ENCODE results near the gene CD82.

Gene CD82

GRCh38 chr11:44621784-44622183, 56.3 kb downstream of the CD82 start:
- DNase-seq = no peak

- no peak for DNase-seq
Observed at GRCh38 chr11:44622190-44622650, 56.8 kb downstream of the CD82 start.

GRCh38 chr11:44622721-44623258, 57.3 kb downstream of the CD82 start:
- DNase-seq = no peak

GRCh38 chr11:44623341-44623730, 57.9 kb downstream of the CD82 start:
- no peak for DNase-seq

- DNase-seq = no peak
Observed at GRCh38 chr11:44623731-44624491, 58.4 kb downstream of the CD82 start.

- no peak for DNase-seq
Observed at GRCh38 chr11:44624761-44625221, 59.3 kb downstream of the CD82 start.

GRCh38 chr11:44625759-44626523, 60.5 kb downstream of the CD82 start:
- DNase-seq = no peak

GRCh38 chr11:44626645-44627044, 61.2 kb downstream of the CD82 start:
- DNase-seq = no peak

- DNase-seq = no peak
Observed at GRCh38 chr11:44627165-44627789, 61.8 kb downstream of the CD82 start.

GRCh38 chr11:44627911-44628729, 62.7 kb downstream of the CD82 start:
- DNase-seq = no peak

- DNase-seq = no peak
Observed at GRCh38 chr11:44628730-44629700, 63.6 kb downstream of the CD82 start.

GRCh38 chr11:44629732-44630345, 64.4 kb downstream of the CD82 start:
- DNase-seq = no peak

- DNase-seq = no peak
Observed at GRCh38 chr11:44630511-44631210, 65.2 kb downstream of the CD82 start.

GRCh38 chr11:44631831-44632230, 66.4 kb downstream of the CD82 start:
- DNase-seq = no peak

- DNase-seq = no peak
Observed at GRCh38 chr11:44632466-44633123, 67.1 kb downstream of the CD82 start.

GRCh38 chr11:44633641-44634040, 68.2 kb downstream of the CD82 start:
- DNase-seq = no peak

GRCh38 chr11:44634401-44635281, 69.2 kb downstream of the CD82 start:
- DNase-seq = peak; percentile 19

GRCh38 chr11:44637487-44637886, 72.0 kb downstream of the CD82 start:
- DNase-seq = no peak

All from GOT3 (cell line).